GM18505 (cell line): ENCODE measurements around the gene GTF2H3.
A peak's percentile ranks its signal among the peaks of the same experiment; 100 is the strongest.

Source experiments
- ATAC-seq: cut with Tn5 transposase; IDR thresholded peaks from one replicate; pipeline ENCODE4 v1.9.1; 2021; ENCODE audit not compliant: unreplicated experiment
- POLR2A ChIP-seq: IDR thresholded peaks from 4 replicates; pipeline ENCODE4 v1.6.1; 2011; ENCODE audit warnings: borderline replicate concordance; ENCODE audit not compliant: insufficient read depth, insufficient read length; ENCODE audit errors: extremely low read depth

GTF2H3 gene

GRCh38 chr12:123659996-123660727 is 26.5 kb downstream of the GTF2H3 start:
- no peak for ATAC-seq
- TF ChIP-seq POLR2A, result no peak

- no peak for ATAC-seq
- no peak for TF ChIP-seq POLR2A
Observed at GRCh38 chr12:123667771-123668170, 34.1 kb downstream of the GTF2H3 start.

GRCh38 chr12:123670882-123671728 is 37.5 kb downstream of the GTF2H3 start, which contains the start of gene TCTN2:
Gene TCTN2, plus strand, starts transcription at chr12:123671113. Its CDS starts 128 bp downstream, at chr12:123671241.
- ATAC-seq, result peak; percentile 97
- TF ChIP-seq POLR2A, result peak; percentile 30

- no peak for ATAC-seq
Observed at GRCh38 chr12:123671876-123672275, 38.2 kb downstream of the GTF2H3 start.

GRCh38 chr12:123675436-123675835 is 41.8 kb downstream of the GTF2H3 start:
- no peak for ATAC-seq
- no peak for TF ChIP-seq POLR2A

More at GRCh38 chr12:123671876-123672275, 38.2 kb downstream of the GTF2H3 start:
- TF ChIP-seq POLR2A, result no peak

- no peak for TF ChIP-seq POLR2A
- no peak for ATAC-seq
Observed at GRCh38 chr12:123676616-123677320, 43.1 kb downstream of the GTF2H3 start.

GRCh38 chr12:123678981-123679380 is 45.4 kb downstream of the GTF2H3 start:
- no peak for TF ChIP-seq POLR2A

DNA sequence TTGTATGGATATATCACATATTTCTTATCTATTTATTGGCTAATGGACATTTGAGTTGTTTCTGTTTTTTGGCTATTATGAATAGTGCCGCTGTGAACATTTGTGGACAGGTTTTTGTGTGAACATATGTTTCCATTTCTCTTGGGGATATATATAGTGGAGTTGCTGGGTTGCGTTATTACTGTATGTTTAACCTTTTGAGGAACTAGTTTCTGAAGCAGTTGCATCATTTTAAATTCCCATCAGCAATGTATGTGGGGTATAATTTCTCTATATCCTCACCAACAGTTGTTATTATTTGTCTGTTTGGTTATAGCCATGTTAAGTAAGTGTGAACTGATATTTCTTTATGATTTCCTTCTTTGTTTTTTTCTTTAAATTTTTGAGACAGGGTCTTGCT is 48.0 kb downstream of the GTF2H3 start:
- no peak for TF ChIP-seq POLR2A

More at GRCh38 chr12:123678981-123679380, 45.4 kb downstream of the GTF2H3 start:
- no peak for ATAC-seq

DNA sequence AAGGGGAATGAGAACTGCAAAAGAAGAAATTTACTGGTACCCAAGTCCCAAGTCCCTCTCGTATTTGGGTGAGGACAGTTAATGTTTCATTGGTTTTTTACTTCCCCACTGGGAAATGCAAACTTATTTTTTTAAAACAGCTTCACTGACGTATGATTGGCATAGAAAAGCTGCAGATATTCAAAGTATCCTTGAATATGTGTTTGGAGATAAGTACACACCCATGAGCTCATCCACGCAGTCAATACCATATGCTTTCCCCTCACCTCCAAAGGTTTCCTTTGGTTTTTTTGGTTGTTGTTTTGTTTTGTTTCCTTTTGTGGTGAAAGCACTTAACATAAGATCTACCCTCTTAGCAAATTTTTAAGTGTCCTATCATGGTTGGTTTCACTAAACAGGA is 50.3 kb downstream of the GTF2H3 start:
- TF ChIP-seq POLR2A, result no peak
- no peak for ATAC-seq

More for the DNA sequence above, 48.0 kb downstream of the GTF2H3 start:
- no peak for ATAC-seq

DNA sequence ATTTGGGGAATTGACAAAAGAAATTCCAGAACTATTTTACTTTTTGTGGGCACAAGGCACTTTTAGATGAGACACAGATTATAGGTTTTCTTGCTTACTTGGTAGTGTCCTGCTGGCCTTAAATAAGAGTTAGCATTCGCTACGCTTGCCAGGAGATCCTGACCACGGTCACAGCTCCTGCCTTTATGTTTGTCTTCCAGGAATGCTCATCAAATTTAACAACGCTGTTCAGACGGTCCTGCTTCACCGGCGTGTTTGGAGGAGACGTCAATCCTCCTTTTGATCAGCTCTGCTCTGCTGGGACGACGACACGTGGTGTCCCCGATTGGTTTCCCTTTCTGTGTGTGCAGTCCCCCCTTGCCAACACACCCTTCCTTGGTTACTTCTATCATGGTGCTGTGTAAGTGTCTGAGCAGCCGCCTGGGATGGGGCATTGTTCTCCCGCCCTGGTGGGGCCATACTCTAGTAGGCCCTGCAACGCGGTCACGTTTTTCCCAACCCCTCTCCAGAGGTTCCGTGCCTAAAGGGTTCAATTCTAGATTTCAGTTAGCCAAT is 53.1 kb downstream of the GTF2H3 start:
- ATAC-seq, result no peak
- TF ChIP-seq POLR2A, result no peak

GRCh38 chr12:123690191-123690840 is 56.7 kb downstream of the GTF2H3 start:
- TF ChIP-seq POLR2A, result no peak
- ATAC-seq, result no peak

DNA sequence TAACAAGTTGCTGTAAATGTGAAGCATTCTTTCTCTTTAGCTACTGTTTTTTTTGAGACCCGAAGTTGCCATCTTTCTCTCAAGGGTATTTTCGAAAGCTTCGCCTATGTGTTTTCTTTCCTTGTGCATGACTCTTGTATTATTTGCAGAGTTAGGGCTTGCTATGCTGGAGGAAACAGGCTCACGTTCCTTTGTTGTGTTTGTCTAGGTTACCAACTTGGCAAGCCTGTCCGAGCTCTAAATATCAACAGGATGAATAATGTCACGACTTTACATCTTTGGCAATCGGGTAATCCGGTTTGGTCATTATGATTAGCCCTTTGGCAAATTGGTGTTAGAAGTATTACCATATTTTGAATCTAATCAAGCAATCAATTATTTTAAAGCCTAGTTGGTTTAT is 62.6 kb downstream of the GTF2H3 start:
- no peak for ATAC-seq
- TF ChIP-seq POLR2A, result no peak
